GM12891 (cell line): ENCODE results near the gene RNFT2.

Source experiments
- DNase-seq: peaks from one replicate; pipeline ENCODE4 v3.0.0; 2011; ENCODE audit warnings: low spot score; ENCODE audit not compliant: insufficient read length
- FAIRE-seq: peaks from 2 replicates; lab custom pipeline; 2011; peaks lifted over from hg19 to GRCh38; lab: Jason Lieb, UNC
- PAX5 ChIP-seq: IDR thresholded peaks from 2 replicates; pipeline ENCODE4 v1.6.1; 2011; ENCODE audit warnings: low read length, moderate library complexity, mild to moderate bottlenecking; ENCODE audit not compliant: insufficient read depth, severe bottlenecking
- POLR2A ChIP-seq: IDR thresholded peaks from 2 replicates; pipeline ENCODE4 v1.6.1; 2011; ENCODE audit warnings: low read depth, low read length, control low read depth
- POLR2AphosphoS5 ChIP-seq: IDR thresholded peaks from 2 replicates; pipeline ENCODE4 v1.6.1; 2011; ENCODE audit warnings: low read depth, low read length, control low read depth
- POU2F2 ChIP-seq: IDR thresholded peaks from 2 replicates; pipeline ENCODE4 v1.6.1; 2011; ENCODE audit warnings: low read depth, mild to moderate bottlenecking, control low read depth, low read length, moderate library complexity
- SPI1 ChIP-seq: IDR thresholded peaks from 2 replicates; pipeline ENCODE4 v1.6.1; 2011; ENCODE audit warnings: low read depth, low read length, control low read depth
- TAF1 ChIP-seq: IDR thresholded peaks from 2 replicates; pipeline ENCODE4 v1.6.1; 2011; ENCODE audit warnings: low read depth, low read length, control low read depth

RNFT2 gene

GRCh38 chr12:116880817-116881324, 142.8 kb downstream of the RNFT2 start:
- TF ChIP-seq POLR2A: no peak
- TF ChIP-seq TAF1: no peak
- no peak for TF ChIP-seq POU2F2
- no peak for TF ChIP-seq SPI1
- no peak for TF ChIP-seq PAX5
- no peak for TF ChIP-seq POLR2AphosphoS5
- FAIRE-seq (peak; percentile 88), DNase-seq (peak; percentile 72)

GRCh38 chr12:116881325-116881876, 143.3 kb downstream of the RNFT2 start, which contains the start of gene HRK:
Gene HRK (minus strand): TSS chr12:116881441. CDS start chr12:116881307, 134 bp downstream.
- TF ChIP-seq POU2F2: no peak
- TF ChIP-seq PAX5: no peak
- TF ChIP-seq TAF1: no peak
- TF ChIP-seq POLR2A: no peak
- TF ChIP-seq POLR2AphosphoS5: no peak
- TF ChIP-seq SPI1: no peak
- FAIRE-seq: no peak
- DNase-seq: peak; percentile 19

- no peak for FAIRE-seq
- TF ChIP-seq POLR2A (no peak), SPI1 (no peak), PAX5 (no peak), POLR2AphosphoS5 (no peak), POU2F2 (no peak), TAF1 (no peak)
- DNase-seq: no peak
Observed at GRCh38 chr12:116881877-116882507, 143.9 kb downstream of the RNFT2 start.

GRCh38 chr12:116882742-116883141, 144.6 kb downstream of the RNFT2 start:
- DNase-seq (no peak), FAIRE-seq (no peak)
- TF ChIP-seq POU2F2: no peak
- no peak for TF ChIP-seq TAF1
- no peak for TF ChIP-seq PAX5
- no peak for TF ChIP-seq SPI1
- no peak for TF ChIP-seq POLR2AphosphoS5
- TF ChIP-seq POLR2A: no peak

- TF ChIP-seq PAX5 (no peak), POLR2A (no peak)
- FAIRE-seq: no peak
- no peak for DNase-seq
Observed at GRCh38 chr12:116884871-116885270, 146.8 kb downstream of the RNFT2 start.

GRCh38 chr12:116885491-116885890, 147.4 kb downstream of the RNFT2 start:
- DNase-seq (no peak), FAIRE-seq (no peak)
- TF ChIP-seq POLR2AphosphoS5 (no peak), PAX5 (no peak), POLR2A (no peak), POU2F2 (no peak), TAF1 (no peak), SPI1 (no peak)

- FAIRE-seq (no peak), DNase-seq (no peak)
- no peak for TF ChIP-seq POU2F2
- TF ChIP-seq PAX5: no peak
- TF ChIP-seq TAF1: no peak
- no peak for TF ChIP-seq POLR2A
- no peak for TF ChIP-seq SPI1
- no peak for TF ChIP-seq POLR2AphosphoS5
Observed at GRCh38 chr12:116887244-116887643, 149.1 kb downstream of the RNFT2 start.

GRCh38 chr12:116887897-116888296, 149.8 kb downstream of the RNFT2 start:
- DNase-seq (no peak), FAIRE-seq (no peak)
- TF ChIP-seq PAX5 (no peak), TAF1 (no peak), POU2F2 (no peak)

GRCh38 chr12:116890330-116890729, 152.2 kb downstream of the RNFT2 start:
- DNase-seq (no peak), FAIRE-seq (no peak)
- TF ChIP-seq POLR2AphosphoS5 (no peak), SPI1 (no peak), PAX5 (no peak), POLR2A (no peak), TAF1 (no peak), POU2F2 (no peak)

- no peak for TF ChIP-seq POU2F2
- no peak for FAIRE-seq
- DNase-seq: no peak
Observed at GRCh38 chr12:116891019-116891418, 152.9 kb downstream of the RNFT2 start.
